K562 (cell line): ENCODE measurements around the gene PCK2. TPM values are rescaled to one million over a fixed set of nuclear protein-coding genes. Genes with fewer than 3 reads are reported as not detected.

ENCODE experiments used
- ATAC-seq: fragments of 200-7000 bp; cut with Tn5 transposase; 3 replicates; pipeline ENCODE4 v1.9.1; 2020; ENCODE audit warnings: moderate library complexity
- BruUV-seq: library from RNA; stranded (reverse); fragments of 400-500 nt; replicated peaks from 2 replicates; lab custom pipeline; 2021; lab: Mats Ljungman, UMichigan
- CTCF ChIA-PET: fragments of 300-600 bp; formaldehyde crosslinking; extraction: SDS; loops from one replicate; lab custom pipeline; 2021; ENCODE audit warnings: low intra/inter-chr PET ratio; lab: Yijun Ruan, JAX
- POLR2A ChIA-PET: fragments of 300-600, 350-650 bp; sonication (Branson Sonifier 250); formaldehyde crosslinking; extraction: SDS; loops from one replicate; lab custom pipeline; 2021; ENCODE audit warnings: antibody characterized with exemption, inconsistent platforms; lab: Yijun Ruan, JAX
- DNase-seq, 4 experiments: peaks; one replicate each; pipeline versions ENCODE4 v3.0.0 to v3.0.0-alpha.2; 2011 to 2018; ENCODE audit warnings: low spot score in 3 of 4, mixed read lengths in 3 of 4; ENCODE audit errors: extremely low read depth in 1 of 4
- FAIRE-seq: peaks from 2 replicates; lab custom pipeline; 2011; peaks lifted over from hg19 to GRCh38; lab: Jason Lieb, UNC
- H2AFZ ChIP-seq: 2 replicates; pipeline ENCODE4 v1.6.0; 2011; ENCODE audit warnings: low read depth, low read length, control low read depth, inconsistent platforms
- H3K27ac ChIP-seq: fragments of 200-600 bp; 3 replicates; pipeline ENCODE4 v1.8.0; 2011; ENCODE audit warnings: low read depth, mild to moderate bottlenecking, control low read depth, inconsistent platforms, low read length, moderate library complexity, mixed read lengths; ENCODE audit errors: extremely low read depth
- H3K27me3 ChIP-seq, 2 experiments: fragments of 300-600 bp in 1 of 2; 2 replicates in 1 of 2; 3 replicates in 1 of 2; pipeline versions ENCODE4 v1.6.0 to v1.8.0; 2011; ENCODE audit warnings: inconsistent platforms in 2 of 2, low read length in 2 of 2, mild to moderate bottlenecking in 1 of 2, mixed read lengths in 1 of 2, moderate library complexity in 1 of 2; ENCODE audit not compliant: control insufficient read depth in 2 of 2, insufficient read depth in 2 of 2
- H3K36me3 ChIP-seq: fragments of 300-600 bp; 3 replicates; pipeline ENCODE4 v1.8.0; 2011; ENCODE audit warnings: mild to moderate bottlenecking, low read length, inconsistent platforms; ENCODE audit not compliant: control insufficient read depth, insufficient read depth
- H3K4me1 ChIP-seq, 2 experiments: fragments of 200-600 bp in 1 of 2; replicated peaks in 1 of 2; 2 replicates in 1 of 2; 3 replicates in 1 of 2; pipeline versions ENCODE4 v1.5.1 to v1.8.0; 2011; ENCODE audit warnings: inconsistent platforms in 2 of 2, low read length in 2 of 2, mild to moderate bottlenecking in 1 of 2, mixed read lengths in 1 of 2, moderate library complexity in 1 of 2; ENCODE audit not compliant: control insufficient read depth in 2 of 2, insufficient read depth in 2 of 2
- H3K4me2 ChIP-seq: 2 replicates; pipeline ENCODE4 v1.6.1; 2011; ENCODE audit warnings: low read length, control low read depth, inconsistent platforms, mixed read lengths; ENCODE audit not compliant: insufficient read depth
- H3K4me3 ChIP-seq: fragments of 200-600 bp; sonication (generic), shearing (Covaris generic); 2 replicates; pipeline ENCODE4 v1.5.1; 2016; ENCODE audit warnings: control low read depth, inconsistent platforms
- H3K79me2 ChIP-seq: fragments of 200-600 bp; 3 replicates; pipeline ENCODE4 v1.8.0; 2011; ENCODE audit warnings: low read length, inconsistent platforms; ENCODE audit not compliant: control insufficient read depth, insufficient read depth
- H3K9ac ChIP-seq, 2 experiments: 2 replicates each; pipeline versions ENCODE4 v1.6.0 to v1.6.1; 2011; ENCODE audit warnings: low read depth in 2 of 2, low read length in 2 of 2, control low read depth in 1 of 2, inconsistent platforms in 1 of 2, mild to moderate bottlenecking in 1 of 2, mixed read lengths in 1 of 2; ENCODE audit not compliant: insufficient read depth in 1 of 2
- H3K9me1 ChIP-seq: one replicate; pipeline ENCODE4 v1.6.0; 2011; ENCODE audit warnings: inconsistent platforms, mild to moderate bottlenecking, low read length, moderate library complexity; ENCODE audit not compliant: control insufficient read depth, insufficient read depth
- H3K9me3 ChIP-seq: replicated peaks from 2 replicates; pipeline ENCODE4 v1.5.1; 2011; ENCODE audit warnings: low read depth, low read length, inconsistent platforms; ENCODE audit not compliant: control insufficient read depth, insufficient read depth
- H4K20me1 ChIP-seq: replicated peaks from 2 replicates; pipeline ENCODE4 v1.6.1; 2011; ENCODE audit warnings: low read length, inconsistent platforms, mixed read lengths; ENCODE audit not compliant: control insufficient read depth, insufficient read depth
- CBX2 ChIP-seq: fragments of 200-600 bp; sonication (generic); IDR thresholded peaks from one replicate; pipeline ENCODE4 v1.6.1; 2012; ENCODE audit warnings: mild to moderate bottlenecking, low read length, inconsistent platforms; ENCODE audit not compliant: insufficient read depth, poor library complexity, severe bottlenecking
- GATA2 ChIP-seq: sonication (generic); formaldehyde crosslinking; IDR thresholded peaks from 2 replicates; pipeline ENCODE4 v1.4.0; 2020; ENCODE audit warnings: mild to moderate bottlenecking, missing genetic modification reagents
- MIER1 ChIP-seq: fragments of 450-650 bp; IDR thresholded peaks from 2 replicates; pipeline ENCODE4 v1.6.1; 2016; ENCODE audit warnings: antibody characterized with exemption, mild to moderate bottlenecking, low read depth
- OTX1 ChIP-seq: fragments of 450-650 bp; formaldehyde crosslinking; IDR thresholded peaks from 2 replicates; pipeline ENCODE4 v1.4.0; 2022; ENCODE audit warnings: mild to moderate bottlenecking
- POLR2A ChIP-seq: fragments of 450-650 bp; conservative IDR thresholded peaks from 2 replicates; pipeline ENCODE4 v1.6.1; 2016
- PPARD ChIP-seq: fragments of 250-450 bp; sonication (Bioruptor Pico); IDR thresholded peaks from 2 replicates; pipeline ENCODE4 v1.8.0; 2022; ENCODE audit warnings: inconsistent platforms, mild to moderate bottlenecking, moderate library complexity
- ZBTB17 ChIP-seq: fragments of 450-650 bp; formaldehyde crosslinking; IDR thresholded peaks from 2 replicates; pipeline ENCODE4 v1.4.0; 2020; ENCODE audit warnings: mild to moderate bottlenecking
- WGBS: fragments of 100-300 bp; shearing (Covaris generic); methylation state at CpG from one replicate; pipeline ENCODE4 v1.1.6; 2016; ENCODE audit warnings: low coverage, mixed read lengths; ENCODE audit not compliant: insufficient coverage; ENCODE audit errors: missing lambda C conversion rate; 5-methylcytosine and 5-hydroxymethylcytosine counted together
- in situ Hi-C: fragments of 300-500 bp; cut with MboI; formaldehyde crosslinking; loops from 4 replicates; pipeline ENCODE4 v1.15.0; 2018; ENCODE audit warnings: inconsistent platforms, mixed read lengths
- intact Hi-C: fragments of 100-400 bp; cut with micrococcal nuclease; formaldehyde crosslinking; loops from 2 replicates; pipeline ENCODE4 v1.14.2; 2022
- polyA plus RNA-seq, 8 experiments: library from polyadenylated mRNA; depleted of rRNA in 4 of 8; stranded (reverse) in 5 of 8; unstranded in 3 of 8; fragments of >200 nt; fragmentation: Nextera tagmentation in 2 of 8; fragmentation: Illumina TruSeq in 1 of 8; extraction: Ambion mirVana in 2 of 8; extraction: Trizol in 1 of 8; gene quantifications; 2 replicates each; pipeline versions ENCODE4 v1.2.1 to v1.2.3, GENCODE V29; 2011 to 2014; ENCODE audit warnings: inconsistent platforms in 1 of 8, missing spikeins in 1 of 8
- total RNA-seq, 7 experiments: library from RNA; depleted of rRNA in 6 of 7; stranded (reverse); fragments of >200 nt in 6 of 7; fragmentation: Illumina TruSeq in 2 of 7; extraction: Trizol in 2 of 7; gene quantifications; 2 replicates each; pipeline versions ENCODE4 v1.2.1 to v1.2.3, GENCODE V29; 2011 to 2021; ENCODE audit warnings: low replicate concordance in 1 of 7
- TF ChIP-seq, protein P1 (sequence below): sonication (generic); formaldehyde crosslinking; IDR thresholded peaks from 2 replicates; pipeline ENCODE4 v1.8.1; 2023; ENCODE audit warnings: mild to moderate bottlenecking, missing genetic modification reagents
- TF ChIP-seq, protein P2 (sequence below): sonication (generic); formaldehyde crosslinking; IDR thresholded peaks from 2 replicates; pipeline ENCODE4 v1.8.0; 2022; ENCODE audit warnings: missing genetic modification reagents, mild to moderate bottlenecking, borderline replicate concordance

Gene PCK2
- total and polyA plus RNA-seq, 9 of the 15 experiments (the other 6 are each of a cell fraction or from before 2014, with no cell fraction given) = 3.3 to 60.9 (median 30.4) TPM

DNA sequence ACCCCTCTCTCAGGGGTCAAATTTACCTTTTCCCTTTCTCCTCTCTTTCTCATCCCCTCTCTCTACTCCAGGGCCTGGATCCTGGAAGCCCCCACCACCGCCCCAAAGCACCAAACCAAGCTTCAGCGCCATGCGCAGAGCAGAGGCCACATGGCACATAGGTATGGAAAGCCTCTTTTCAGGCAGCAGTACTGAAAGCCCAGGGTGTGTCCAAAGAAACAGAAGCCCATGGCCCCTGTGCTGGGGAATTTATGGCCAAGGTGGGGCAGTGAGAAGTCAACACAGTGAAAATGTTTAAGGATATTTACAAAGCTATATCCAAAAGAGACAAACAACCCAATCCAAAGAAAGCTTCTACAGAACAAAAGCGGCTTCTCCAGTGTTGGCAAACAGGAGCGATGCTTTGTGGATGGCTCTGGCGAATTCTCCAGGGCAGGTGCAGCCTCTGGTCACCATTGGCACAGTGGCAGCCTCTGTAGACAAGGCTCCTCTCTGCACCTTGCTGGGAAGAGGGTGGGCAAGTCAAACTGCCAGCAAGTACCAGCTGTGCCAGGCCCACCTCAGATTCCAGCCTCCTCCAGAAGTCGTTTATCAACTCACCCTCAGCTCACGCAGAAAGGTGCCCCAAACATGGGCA, 27.5 kb upstream of the PCK2 start (continued):
- TF ChIP-seq, protein P1, sequence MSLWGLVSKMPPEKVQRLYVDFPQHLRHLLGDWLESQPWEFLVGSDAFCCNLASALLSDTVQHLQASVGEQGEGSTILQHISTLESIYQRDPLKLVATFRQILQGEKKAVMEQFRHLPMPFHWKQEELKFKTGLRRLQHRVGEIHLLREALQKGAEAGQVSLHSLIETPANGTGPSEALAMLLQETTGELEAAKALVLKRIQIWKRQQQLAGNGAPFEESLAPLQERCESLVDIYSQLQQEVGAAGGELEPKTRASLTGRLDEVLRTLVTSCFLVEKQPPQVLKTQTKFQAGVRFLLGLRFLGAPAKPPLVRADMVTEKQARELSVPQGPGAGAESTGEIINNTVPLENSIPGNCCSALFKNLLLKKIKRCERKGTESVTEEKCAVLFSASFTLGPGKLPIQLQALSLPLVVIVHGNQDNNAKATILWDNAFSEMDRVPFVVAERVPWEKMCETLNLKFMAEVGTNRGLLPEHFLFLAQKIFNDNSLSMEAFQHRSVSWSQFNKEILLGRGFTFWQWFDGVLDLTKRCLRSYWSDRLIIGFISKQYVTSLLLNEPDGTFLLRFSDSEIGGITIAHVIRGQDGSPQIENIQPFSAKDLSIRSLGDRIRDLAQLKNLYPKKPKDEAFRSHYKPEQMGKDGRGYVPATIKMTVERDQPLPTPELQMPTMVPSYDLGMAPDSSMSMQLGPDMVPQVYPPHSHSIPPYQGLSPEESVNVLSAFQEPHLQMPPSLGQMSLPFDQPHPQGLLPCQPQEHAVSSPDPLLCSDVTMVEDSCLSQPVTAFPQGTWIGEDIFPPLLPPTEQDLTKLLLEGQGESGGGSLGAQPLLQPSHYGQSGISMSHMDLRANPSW (CRISPR knock-in tag) = no peak
- TF ChIP-seq ZBTB17 (CRISPR knock-in tag) (no peak), CBX2 (no peak), GATA2 (CRISPR knock-in tag) (no peak), POLR2A (no peak)
- TF ChIP-seq, all 486 proteins: peak for 0

DNA sequence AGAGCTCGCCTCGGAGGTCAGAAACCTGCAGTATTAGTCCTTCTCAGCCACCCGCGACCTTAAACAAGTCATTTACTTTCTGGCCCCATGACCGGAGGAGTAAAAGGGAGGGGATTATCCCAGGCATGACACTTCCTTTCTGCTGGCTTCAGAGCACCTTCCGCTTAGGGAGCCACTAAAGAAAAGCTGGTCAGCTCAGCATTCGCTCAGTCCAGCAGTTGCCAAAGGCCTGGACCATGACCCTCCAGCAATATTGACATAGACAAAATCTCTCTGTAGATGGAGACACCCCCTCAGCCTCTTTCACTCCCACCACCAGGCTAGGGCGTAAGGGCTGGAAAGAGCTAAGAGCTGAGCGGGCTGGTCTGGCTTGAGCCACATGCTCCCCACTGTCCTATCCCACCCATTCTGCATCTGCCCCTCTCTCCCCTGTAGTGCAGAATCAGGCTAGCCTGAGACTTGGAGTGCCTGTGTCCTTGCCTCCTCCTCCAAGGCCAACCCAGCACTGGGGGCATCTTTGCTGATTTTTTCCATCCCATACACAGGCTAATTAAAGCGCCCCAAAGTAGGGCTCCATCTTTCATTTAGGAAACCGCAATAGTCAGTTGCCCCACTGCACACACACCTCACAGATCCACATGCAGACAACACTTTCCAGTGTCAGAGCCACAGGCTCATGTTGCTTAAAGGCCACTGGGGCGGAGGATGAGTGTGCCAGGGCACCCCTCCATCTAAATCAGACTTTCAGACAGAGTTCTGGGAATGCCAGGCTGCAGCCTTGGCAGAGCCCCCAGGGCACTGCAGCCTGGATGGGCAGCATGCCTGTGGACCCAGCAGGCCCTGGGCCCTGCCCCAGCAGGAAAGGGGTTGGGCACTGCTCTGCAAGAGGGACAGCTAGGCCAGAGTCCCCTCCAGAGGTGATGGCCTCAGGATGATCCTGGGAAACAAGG, 26.7 kb upstream of the PCK2 start:
- in situ Hi-C loops (no loop called here), intact Hi-C loops (no loop called here)
- WGBS = 9% methylated on average over 10 of the region's 12 CpGs
- H3K36me3 ChIP-seq = no peaks in the 10 kb centered on the region
- H3K4me3 ChIP-seq = no peak overlapping the region
- DNase-seq (no peak), ATAC-seq (peak; percentile 24; the same call in 2 of the 3 replicates)
- no peaks in the 10 kb centered on the region for H3K9me3 ChIP-seq
- H2AFZ ChIP-seq = no peak overlapping the region
- no peaks in the 10 kb centered on the region for H3K79me2 ChIP-seq
- TF ChIP-seq MIER1 (no peak), OTX1 (CRISPR knock-in tag) (no peak), PPARD (CRISPR knock-in tag) (no peak)
- TF ChIP-seq, protein P2, sequence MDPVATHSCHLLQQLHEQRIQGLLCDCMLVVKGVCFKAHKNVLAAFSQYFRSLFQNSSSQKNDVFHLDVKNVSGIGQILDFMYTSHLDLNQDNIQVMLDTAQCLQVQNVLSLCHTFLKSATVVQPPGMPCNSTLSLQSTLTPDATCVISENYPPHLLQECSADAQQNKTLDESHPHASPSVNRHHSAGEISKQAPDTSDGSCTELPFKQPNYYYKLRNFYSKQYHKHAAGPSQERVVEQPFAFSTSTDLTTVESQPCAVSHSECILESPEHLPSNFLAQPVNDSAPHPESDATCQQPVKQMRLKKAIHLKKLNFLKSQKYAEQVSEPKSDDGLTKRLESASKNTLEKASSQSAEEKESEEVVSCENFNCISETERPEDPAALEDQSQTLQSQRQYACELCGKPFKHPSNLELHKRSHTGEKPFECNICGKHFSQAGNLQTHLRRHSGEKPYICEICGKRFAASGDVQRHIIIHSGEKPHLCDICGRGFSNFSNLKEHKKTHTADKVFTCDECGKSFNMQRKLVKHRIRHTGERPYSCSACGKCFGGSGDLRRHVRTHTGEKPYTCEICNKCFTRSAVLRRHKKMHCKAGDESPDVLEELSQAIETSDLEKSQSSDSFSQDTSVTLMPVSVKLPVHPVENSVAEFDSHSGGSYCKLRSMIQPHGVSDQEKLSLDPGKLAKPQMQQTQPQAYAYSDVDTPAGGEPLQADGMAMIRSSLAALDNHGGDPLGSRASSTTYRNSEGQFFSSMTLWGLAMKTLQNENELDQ = no peak
- TF ChIP-seq, all 486 proteins: peak for 0
- no peaks in the 10 kb centered on the region; a peak in 1 of 5 replicates for H3K4me1 ChIP-seq
- peaks cover 0 to 45% of the 10 kb centered on the region in 2 experiments; a peak in 3 of 5 replicates for H3K27me3 ChIP-seq
- H4K20me1 ChIP-seq = no peaks in the 10 kb centered on the region
- FAIRE-seq = no peak
- H3K9ac ChIP-seq = no peak overlapping the region
- H3K9me1 ChIP-seq = no peaks in the 10 kb centered on the region
- BruUV-seq = no TSS peak
- CTCF ChIA-PET = no interaction called here
- no peak overlapping the region for H3K27ac ChIP-seq
- no peak overlapping the region for H3K4me2 ChIP-seq
- POLR2A ChIA-PET = interaction anchor here (0.5 to 0.9 kb wide), 2 partner anchors 26 to 145 kb away, joined by 3 to 7 read pairs; partner anchors contain the start of gene PCK2
